Measurements from ENCODE around the gene BTD. TPM values are rescaled to one million over a fixed set of nuclear protein-coding genes. Genes with fewer than 3 reads are reported as not detected.

Gene BTD
- total RNA-seq, 1 experiment from 2014 or later, result 7.2 TPM

DNA sequence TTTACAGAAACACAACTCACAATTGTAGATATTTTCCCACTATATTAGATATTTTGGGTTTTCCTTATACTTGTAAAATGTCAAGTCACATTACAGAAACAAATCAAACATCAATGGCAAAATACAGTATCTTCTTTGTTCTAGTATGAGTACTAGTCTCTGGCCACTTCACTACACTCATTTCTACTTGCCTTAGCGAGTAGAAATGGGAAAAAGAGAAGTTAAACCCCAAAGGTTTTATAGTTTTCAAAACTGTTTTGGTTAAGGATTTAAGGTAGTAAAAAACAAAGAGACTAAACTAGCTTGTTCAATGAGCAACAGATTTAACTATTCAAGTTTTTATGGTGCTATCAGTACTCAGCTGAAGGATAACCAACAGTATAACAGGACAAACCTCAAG is 81.7 kb downstream of the BTD start:
- no TSS peak for BruUV-seq (replicated peaks)
- no peaks in the 10 kb centered on the region for H3K4me1 Mint-ChIP-seq (ENCODE audit: insufficient read depth, unreplicated experiment)
- TF ChIP-seq, protein P1, sequence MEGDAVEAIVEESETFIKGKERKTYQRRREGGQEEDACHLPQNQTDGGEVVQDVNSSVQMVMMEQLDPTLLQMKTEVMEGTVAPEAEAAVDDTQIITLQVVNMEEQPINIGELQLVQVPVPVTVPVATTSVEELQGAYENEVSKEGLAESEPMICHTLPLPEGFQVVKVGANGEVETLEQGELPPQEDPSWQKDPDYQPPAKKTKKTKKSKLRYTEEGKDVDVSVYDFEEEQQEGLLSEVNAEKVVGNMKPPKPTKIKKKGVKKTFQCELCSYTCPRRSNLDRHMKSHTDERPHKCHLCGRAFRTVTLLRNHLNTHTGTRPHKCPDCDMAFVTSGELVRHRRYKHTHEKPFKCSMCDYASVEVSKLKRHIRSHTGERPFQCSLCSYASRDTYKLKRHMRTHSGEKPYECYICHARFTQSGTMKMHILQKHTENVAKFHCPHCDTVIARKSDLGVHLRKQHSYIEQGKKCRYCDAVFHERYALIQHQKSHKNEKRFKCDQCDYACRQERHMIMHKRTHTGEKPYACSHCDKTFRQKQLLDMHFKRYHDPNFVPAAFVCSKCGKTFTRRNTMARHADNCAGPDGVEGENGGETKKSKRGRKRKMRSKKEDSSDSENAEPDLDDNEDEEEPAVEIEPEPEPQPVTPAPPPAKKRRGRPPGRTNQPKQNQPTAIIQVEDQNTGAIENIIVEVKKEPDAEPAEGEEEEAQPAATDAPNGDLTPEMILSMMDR (IDR thresholded peaks at IDR 0.05; ENCODE audit: unreplicated experiment), result no peak
- ChIA-PET CTCF (no interaction called here), POLR2A (interaction anchor here (0.7 to 1.0 kb wide), 3 partner anchors 33 to 53 kb away, joined by 3 read pairs; no protein-coding TSS in a partner anchor)
- H3K27me3 Mint-ChIP-seq (ENCODE audit: insufficient read depth, unreplicated experiment), result no peaks in the 10 kb centered on the region
- intact Hi-C loops (cut with micrococcal nuclease), result loop anchor here (2.0 to 5.0 kb wide), 2 partner anchors 52 to 114 kb away; partner anchors contain the start of gene ANKRD28
- no peak for DNase-seq (ENCODE audit: unreplicated experiment)
- H3K36me3 Mint-ChIP-seq (ENCODE audit: insufficient read depth, unreplicated experiment), result peaks cover 64% of the 10 kb centered on the region
- no peaks in the 10 kb centered on the region for H3K9me3 Mint-ChIP-seq (ENCODE audit: unreplicated experiment)
- peak overlapping the region; percentile 12 for H3K27ac Mint-ChIP-seq (ENCODE audit: low read depth, unreplicated experiment)
- no peak overlapping the region for H3K4me3 Mint-ChIP-seq (ENCODE audit: unreplicated experiment)

DNA sequence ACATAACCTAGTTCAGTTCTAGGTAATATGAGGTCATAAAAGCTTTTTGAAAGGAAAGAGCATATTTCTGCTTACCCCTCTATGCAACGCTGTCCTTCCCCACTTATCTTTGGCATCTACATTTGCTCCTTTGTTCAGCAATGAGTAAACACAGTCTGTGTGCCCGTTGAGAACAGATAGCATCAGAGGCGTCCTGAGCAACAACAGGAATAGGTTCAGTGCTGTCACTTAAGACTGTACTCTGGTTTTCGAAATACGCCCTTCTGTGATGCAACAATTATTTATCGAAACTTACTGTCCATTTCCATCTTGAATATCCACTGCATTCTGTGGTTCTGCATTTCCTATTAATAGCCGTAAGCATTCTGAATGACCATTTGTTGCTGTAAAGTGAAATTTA is 84.4 kb downstream of the BTD start:
- CTCF ChIA-PET, result interaction anchor here (1.7 kb wide), 1 partner anchor 11 kb away, joined by 3 read pairs; no protein-coding TSS in a partner anchor
- Mint-ChIP-seq H3K36me3 (ENCODE audit: insufficient read depth, unreplicated experiment) (peaks cover 73% of the 10 kb centered on the region), H3K9me3 (ENCODE audit: unreplicated experiment) (no peaks in the 10 kb centered on the region), H3K27ac (ENCODE audit: low read depth, unreplicated experiment) (peak overlapping the region; percentile 49), H3K4me1 (ENCODE audit: insufficient read depth, unreplicated experiment) (no peaks in the 10 kb centered on the region), H3K27me3 (ENCODE audit: insufficient read depth, unreplicated experiment) (no peaks in the 10 kb centered on the region), H3K4me3 (ENCODE audit: unreplicated experiment) (no peak overlapping the region)
- POLR2A ChIA-PET, result no interaction called here
- intact Hi-C loops (cut with micrococcal nuclease), result no loop called here
- DNase-seq (ENCODE audit: unreplicated experiment), result no peak
- BruUV-seq (replicated peaks), result no TSS peak
- TF ChIP-seq, protein P1 (IDR thresholded peaks at IDR 0.05; ENCODE audit: unreplicated experiment), result no peak

DNA sequence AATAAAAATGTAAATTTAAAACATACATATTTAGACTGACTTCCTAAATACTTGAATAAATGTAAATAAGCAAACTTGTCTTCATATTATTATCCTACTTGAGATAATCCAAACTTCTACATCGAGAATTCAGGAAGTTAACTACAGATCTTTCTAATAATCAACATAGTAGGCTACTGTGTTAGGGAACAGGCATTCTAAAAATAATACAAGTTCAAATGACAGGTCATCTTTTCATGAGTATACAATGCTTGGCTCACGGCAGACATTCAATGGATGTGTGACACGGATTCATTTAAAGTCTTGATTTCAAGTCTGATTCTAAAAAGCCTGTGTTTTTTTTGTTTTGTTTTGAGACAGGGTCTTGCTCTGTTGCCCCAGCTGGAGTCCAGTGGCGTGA is 88.7 kb downstream of the BTD start:
- Mint-ChIP-seq H3K9me3 (ENCODE audit: unreplicated experiment) (no peaks in the 10 kb centered on the region), H3K4me3 (ENCODE audit: unreplicated experiment) (no peak overlapping the region), H3K27ac (ENCODE audit: low read depth, unreplicated experiment) (no peak overlapping the region), H3K36me3 (ENCODE audit: insufficient read depth, unreplicated experiment) (peaks cover 81% of the 10 kb centered on the region), H3K27me3 (ENCODE audit: insufficient read depth, unreplicated experiment) (no peaks in the 10 kb centered on the region), H3K4me1 (ENCODE audit: insufficient read depth, unreplicated experiment) (no peaks in the 10 kb centered on the region)
- no peak for DNase-seq (ENCODE audit: unreplicated experiment)
- BruUV-seq (replicated peaks), result no TSS peak
- CTCF ChIA-PET, result interaction anchor here (0.6 to 1.0 kb wide), 3 partner anchors 60 to 595 kb away, joined by 4 read pairs; no protein-coding TSS in a partner anchor
- POLR2A ChIA-PET, result no interaction called here
- TF ChIP-seq, protein P1 (IDR thresholded peaks at IDR 0.05; ENCODE audit: unreplicated experiment), result no peak
- intact Hi-C loops (cut with micrococcal nuclease), result no loop called here

DNA sequence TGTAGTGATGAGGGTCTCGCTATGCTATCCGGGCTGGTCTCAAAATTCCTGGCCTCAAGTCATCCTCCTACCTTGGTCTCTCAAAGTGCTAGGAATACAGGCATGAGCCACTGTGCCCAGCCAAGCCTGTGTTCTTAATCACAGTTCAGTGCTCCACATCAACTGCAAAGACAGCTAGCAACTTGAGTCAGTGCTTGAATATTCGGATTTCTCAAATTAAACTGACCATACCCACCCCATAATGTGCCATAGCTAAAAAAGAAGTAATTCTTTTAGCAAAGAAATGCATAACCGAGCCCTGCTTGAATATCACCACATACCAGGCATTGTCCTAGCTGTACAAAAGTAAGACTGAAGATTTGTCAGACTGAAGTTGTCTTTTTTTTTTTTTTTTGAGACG is 89.2 kb downstream of the BTD start:
- no peak for DNase-seq (ENCODE audit: unreplicated experiment)
- ChIA-PET POLR2A (no interaction called here), CTCF (interaction anchor here (0.6 to 1.0 kb wide), 3 partner anchors 60 to 596 kb away, joined by 4 read pairs; no protein-coding TSS in a partner anchor)
- no peaks in the 10 kb centered on the region for H3K27me3 Mint-ChIP-seq (ENCODE audit: insufficient read depth, unreplicated experiment)
- H3K9me3 Mint-ChIP-seq (ENCODE audit: unreplicated experiment), result no peaks in the 10 kb centered on the region
- H3K27ac Mint-ChIP-seq (ENCODE audit: low read depth, unreplicated experiment), result no peak overlapping the region
- peaks cover 81% of the 10 kb centered on the region for H3K36me3 Mint-ChIP-seq (ENCODE audit: insufficient read depth, unreplicated experiment)
- intact Hi-C loops (cut with micrococcal nuclease), result no loop called here
- H3K4me3 Mint-ChIP-seq (ENCODE audit: unreplicated experiment), result no peak overlapping the region
- TF ChIP-seq, protein P1 (IDR thresholded peaks at IDR 0.05; ENCODE audit: unreplicated experiment), result no peak
- no peaks in the 10 kb centered on the region for H3K4me1 Mint-ChIP-seq (ENCODE audit: insufficient read depth, unreplicated experiment)
- no TSS peak for BruUV-seq (replicated peaks)

Measured in MCF 10A (cell line).